B cell (primary cell): Measurements from ENCODE around the gene CXCL10.
"Not testable (repeated sequence)": the region's sequence is repeated elsewhere in the genome, so short reads cannot be mapped to it uniquely, and the experiment has no call there.

ENCODE experiments used
- CTCF ChIP-seq: fragments of 200-600 bp; IDR thresholded peaks from one replicate; pipeline ENCODE4 v1.8.0; 2022; ENCODE audit warnings: antibody characterized with exemption, mild to moderate bottlenecking
- EZH2 ChIP-seq: IDR thresholded peaks from 2 replicates; pipeline ENCODE4 v1.6.1; 2012; ENCODE audit warnings: borderline replicate concordance, low read depth, mild to moderate bottlenecking, moderate library complexity, low read length; ENCODE audit not compliant: insufficient read depth, poor library complexity, severe bottlenecking

DNA sequence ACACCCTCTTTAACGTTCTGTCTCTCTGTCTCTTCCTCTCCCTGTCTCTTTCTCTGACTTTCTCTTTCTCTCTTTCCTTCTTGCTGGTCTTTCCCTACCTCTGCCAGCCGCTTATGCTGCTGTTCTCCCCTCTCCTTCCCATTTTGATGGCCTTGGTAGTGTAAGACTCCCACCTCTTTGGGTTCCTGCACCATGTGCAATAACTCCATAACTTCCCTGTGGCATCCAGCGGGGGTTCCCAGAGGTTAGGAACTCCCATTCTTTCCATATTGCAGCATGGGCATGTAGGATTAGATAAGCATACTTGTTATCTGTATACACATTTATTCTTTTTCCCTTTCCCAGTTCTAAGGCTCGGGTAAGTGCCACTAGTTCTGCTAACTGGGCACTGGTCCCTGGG is 21.4 kb upstream of the CXCL10 start:
- not testable (repeated sequence) for TF ChIP-seq CTCF, EZH2
